Cardiac septum (tissue), 1 donor: ENCODE data around the gene MRPL17. TPM values are rescaled to one million over a fixed set of nuclear protein-coding genes. Genes with fewer than 3 reads are reported as not detected.

Experiments used
- DNase-seq: peaks from one replicate; pipeline ENCODE4 v3.0.0-alpha.2; 2020; ENCODE audit warnings: low spot score
- intact Hi-C: fragments of 100-400 bp; cut with DNase I; formaldehyde crosslinking; loops from one replicate; pipeline ENCODE4 v1.14.0; 2022
- total RNA-seq: library from RNA; stranded (reverse); fragmentation: NEBNext Ultra II Directional; extraction: Animal tissue kit (Norgen Biotek cat#: 25700); gene quantifications from one replicate; pipeline ENCODE4 v1.2.1, GENCODE V29; 2021
- donor health status: DM: no; HTN: no; CAD: no.

The MRPL17 gene
- total RNA-seq, 1 donor from 2014 or later: 39.5 TPM

DNA sequence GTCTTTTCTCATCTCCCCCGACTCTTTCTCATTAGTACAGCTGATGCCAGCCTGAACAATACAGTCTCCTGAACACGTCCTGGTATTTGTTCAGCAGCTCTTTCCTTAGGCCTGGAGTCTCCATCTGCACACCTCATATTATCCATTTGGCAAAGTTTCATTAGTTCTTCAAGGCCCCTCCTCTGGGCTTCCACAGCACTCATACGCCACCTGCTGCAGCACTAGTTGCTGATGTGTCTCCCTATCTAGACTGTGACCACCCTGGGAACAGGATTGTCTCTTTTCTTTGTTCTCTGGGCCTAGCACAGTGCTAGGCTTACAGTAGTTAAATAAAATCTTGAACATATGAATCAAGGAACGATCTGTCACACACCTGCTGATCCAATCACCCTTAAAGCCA lies 44.7 kb downstream of the MRPL17 start:
- DNase-seq: no peak
- intact Hi-C loops: no loop called here

DNA sequence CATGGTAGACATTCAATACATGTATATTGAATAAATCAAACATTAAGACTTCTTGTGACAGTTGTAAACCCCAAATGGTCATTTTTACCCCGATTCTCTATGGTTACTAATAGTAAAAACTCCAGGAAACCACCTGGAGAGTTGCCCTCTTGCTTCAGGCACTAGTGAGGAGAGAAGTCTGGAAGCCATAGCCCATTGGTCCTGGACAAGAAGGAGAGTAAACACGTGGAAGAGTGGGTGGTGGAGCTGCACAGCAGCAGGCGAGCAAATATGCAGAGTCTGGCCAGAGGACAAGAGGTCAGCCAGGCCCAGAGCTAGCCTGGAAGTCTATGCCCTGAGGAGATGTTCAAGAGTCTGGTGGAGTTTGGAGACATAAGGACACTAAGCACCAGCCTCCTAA lies 45.3 kb downstream of the MRPL17 start:
- intact Hi-C loops: no loop called here
- peak; percentile 80 for DNase-seq

DNA sequence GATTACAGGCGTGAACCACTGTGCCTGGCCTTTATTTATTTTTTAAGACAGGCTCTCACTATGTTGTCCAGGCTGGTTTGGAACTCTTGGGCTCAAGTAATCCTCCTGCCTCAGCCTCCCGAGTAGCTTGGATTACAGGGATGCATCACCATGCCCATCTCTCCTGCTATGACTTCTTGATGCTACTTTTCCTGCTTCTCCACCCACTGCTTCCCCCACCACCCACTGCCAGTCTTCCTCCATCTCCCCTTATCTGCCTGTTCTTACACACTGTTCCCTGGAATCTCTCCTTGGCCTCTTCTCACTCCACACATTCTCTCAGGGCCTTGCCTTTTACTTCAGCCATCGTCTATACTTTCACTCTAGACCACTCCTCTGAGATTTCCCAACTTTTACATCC lies 46.7 kb downstream of the MRPL17 start:
- intact Hi-C loops: no loop called here
- DNase-seq: peak; percentile 35

DNA sequence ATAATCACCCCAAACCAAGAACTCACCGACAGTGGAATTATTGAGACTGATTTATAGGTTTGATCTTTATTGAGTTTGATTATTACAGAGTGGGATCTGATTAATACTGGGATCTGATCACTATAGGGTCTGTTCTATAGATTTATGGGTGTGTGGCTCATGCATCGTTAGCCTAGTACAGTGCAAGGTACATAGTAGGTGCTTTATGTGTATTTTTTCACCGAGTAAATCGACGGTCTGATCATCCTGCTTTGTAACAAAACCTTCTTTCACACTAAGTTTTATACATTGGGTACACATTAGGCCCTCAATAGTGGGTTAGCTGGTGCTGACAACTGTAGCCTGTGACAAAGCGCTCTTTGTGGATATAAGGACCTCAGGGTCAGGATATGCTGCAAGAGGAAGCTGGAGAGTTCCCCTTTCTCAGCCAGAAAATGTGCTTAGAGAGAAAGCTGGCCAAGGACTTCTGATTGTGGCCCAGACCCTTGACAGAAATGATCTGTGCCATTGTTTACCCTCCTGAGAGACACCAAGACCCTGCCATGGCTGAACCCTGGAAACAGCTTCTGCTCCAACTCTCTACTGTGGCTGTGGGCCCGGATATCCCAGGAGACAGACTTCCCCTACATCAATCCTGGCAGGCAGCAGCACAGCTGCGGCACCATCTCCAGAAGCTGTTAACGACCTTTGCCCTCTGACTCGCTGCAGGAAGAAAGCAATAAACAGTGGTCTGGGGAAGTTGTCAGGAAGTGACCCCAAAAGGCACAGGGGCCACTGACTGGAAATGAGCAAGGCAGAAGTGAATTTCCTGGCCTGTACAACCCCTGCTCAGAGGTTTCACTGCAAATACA lies 47.8 kb downstream of the MRPL17 start:
- intact Hi-C loops: no loop called here
- peak; percentile 82 for DNase-seq

DNA sequence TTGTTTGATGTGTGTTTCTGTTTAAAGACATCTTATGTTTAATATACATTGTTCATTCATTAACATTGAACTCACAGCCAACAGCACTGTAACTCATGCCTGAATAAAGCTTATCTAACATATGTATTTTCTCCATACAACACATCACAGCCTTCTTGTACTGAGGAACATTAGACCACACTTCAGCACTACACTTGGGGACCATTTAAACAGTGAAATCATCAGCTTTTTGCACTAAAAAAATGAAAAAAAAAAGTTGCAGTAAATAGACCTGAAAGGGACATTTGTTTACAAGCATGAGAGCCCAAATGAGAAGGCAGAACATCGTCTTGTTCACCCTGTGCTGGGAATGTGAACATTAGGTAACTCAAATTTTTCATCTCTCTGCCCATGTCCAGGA lies 48.6 kb downstream of the MRPL17 start:
- DNase-seq: no peak
- intact Hi-C loops: no loop called here

DNA sequence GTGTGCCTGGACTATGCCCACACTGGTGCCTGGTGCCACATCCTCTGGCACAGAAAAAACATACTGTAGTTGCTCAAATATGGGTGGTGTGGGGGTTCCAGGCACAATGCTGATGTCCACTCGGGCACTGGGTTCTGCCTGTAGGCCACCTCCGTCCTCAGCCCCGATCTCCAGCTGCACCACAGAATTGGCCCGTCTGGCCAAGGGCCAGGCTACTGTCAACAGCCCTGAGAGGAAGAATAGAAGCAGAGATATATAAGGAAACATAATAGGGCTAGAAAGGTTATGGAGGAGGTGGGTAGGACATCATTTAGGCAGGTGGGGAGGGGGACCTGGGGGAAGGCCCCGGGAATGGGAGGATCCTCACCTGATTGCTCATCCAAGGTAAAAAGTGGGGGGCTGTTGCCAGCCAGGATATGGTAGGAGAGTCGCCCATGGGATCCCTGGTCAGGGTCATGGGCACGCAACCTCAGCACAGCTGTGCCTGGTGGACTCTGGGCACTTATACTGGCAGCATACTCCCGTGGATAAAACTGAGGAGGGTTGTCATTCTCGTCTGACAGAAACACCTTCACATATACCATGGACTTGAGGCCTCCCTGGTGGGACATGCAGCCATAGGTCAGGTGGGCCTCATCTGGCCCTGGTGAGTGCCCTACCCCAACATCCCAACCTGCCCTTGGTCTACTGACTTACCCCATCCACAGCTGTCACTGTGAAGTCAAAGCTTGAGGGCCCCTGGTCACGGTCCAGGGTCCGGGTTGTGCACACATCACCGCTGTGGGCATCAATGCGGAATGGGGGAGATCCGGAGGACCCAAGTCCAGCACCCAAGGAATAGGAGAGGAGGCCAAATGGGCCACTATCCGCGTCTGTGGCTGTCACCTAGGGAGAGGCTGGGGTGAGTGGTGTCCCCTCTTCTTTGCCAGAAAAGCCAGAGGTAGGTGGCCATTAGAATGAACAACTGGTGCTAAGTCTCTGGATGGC lies 49.4 kb downstream of the MRPL17 start:
- DNase-seq: peak; percentile 83

DNA sequence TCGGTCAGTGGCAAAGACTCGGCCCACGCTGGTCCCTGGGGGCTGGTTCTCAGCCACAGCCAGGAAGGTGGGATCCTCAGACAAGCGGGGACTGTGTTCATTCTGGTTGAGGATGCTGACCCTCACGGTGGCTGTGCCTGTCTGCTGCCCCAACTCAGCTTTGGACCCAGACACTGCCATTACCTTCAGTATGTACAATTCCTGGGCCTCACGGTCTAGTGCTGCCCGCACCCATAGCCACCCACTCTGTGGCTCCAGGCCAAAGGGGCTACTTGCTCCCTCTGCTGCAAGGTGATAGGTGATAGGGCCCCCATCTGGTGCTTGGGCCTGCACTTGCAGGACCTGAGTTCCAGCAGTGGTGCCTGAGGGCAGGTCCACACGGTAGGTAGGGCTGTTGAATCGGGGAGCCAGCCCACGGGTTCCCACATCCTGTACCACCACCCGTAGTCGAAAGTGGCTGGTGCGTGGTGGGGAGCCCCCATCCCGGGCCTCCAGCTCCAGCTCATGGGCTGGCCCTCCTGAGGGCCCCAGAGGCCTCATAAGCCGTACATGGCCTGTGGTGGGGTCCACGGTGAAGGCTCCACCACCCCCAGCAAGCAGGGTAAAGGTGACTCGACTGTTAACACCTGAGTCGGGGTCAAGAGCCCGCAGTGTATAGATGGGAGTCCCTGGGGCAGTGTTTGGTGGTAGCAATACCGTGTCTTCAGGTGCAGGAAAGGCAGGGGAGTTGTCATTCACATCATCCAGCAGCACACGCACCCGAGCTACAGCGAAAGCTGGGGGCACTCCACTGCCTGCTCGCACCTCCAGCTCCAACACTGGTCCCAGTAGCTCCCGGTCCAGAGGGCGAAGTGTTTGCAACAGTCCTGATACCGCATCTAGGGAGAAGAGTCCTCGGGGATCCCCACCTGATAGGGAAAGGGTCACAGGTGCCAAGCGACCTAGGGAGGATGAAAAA lies 50.7 kb downstream of the MRPL17 start:
- intact Hi-C loops: no loop called here
- DNase-seq: peak; percentile 43

More for the DNA sequence above, 49.4 kb downstream of the MRPL17 start:
- intact Hi-C loops: no loop called here

DNA sequence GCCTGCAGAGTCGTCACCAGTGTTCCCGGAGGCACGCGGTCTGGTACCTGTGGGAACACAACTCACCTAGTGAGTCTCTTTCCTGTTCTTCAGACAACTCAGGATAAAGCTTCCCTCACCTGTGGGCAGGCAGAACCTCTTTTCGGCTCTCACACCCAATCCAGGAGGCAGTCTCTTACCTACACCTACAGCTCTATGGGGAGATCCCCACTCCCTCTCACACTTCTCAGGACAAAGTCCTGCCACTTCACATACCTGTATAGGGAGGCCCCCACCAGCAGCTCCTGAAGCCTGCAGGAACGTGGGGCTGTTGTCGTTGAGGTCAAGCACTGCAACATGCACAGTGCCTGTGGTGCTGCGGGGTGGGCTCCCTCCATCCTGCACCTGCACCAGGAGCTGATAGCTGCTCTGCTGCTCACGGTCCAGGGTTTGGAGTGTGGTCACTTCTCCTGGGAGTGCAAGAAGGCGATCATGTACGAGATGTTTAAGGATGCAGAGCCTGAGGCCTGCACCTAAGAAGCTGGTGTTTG lies 51.7 kb downstream of the MRPL17 start:
- DNase-seq: peak; percentile 50
- intact Hi-C loops: no loop called here

DNA sequence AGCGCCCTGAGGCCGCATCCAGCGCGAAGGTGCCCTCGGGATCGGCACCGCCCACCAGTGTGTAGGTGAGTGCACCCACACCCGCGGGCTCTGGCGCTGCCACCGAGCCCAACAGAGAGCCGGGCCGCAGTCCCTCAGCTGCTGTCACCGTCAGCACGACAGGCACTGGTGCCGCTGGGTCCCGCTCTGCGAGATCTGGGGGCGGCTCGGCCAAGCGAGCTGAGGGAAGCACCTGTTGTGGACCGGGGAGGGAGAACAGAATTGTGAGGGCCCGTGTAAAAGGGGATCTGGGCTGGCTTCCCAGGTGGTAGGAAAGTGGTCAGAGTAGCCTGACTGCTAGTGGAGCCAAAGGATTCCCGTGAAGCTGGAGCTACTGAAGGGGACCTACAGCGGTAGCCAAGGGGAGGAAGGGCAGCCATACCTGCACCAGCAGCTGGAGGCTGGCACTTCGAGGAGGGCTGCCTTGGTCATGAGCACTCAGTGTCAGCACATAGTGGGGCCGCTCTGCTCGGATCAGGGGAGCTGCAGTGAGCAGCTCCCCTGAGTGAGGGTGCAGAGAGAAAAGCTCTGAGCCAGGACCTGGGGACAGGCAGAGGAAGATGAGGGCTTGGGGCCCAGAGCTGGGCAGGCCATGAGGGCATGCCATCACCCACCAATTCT lies 52.4 kb downstream of the MRPL17 start:
- intact Hi-C loops: no loop called here
- peak; percentile 71 for DNase-seq

Other genes with a start within 250 kb of the MRPL17 start
- gene HPX, start 242.4 kb downstream of the MRPL17 start, total RNA-seq: 0.27 TPM
- gene TRIM3, start 209.4 kb downstream of the MRPL17 start, total RNA-seq: 11.7 TPM
- gene ARFIP2, start 202.0 kb downstream of the MRPL17 start, total RNA-seq: 20.1 TPM
- 21.7 TPM for gene TIMM10B, start 201.8 kb downstream of the MRPL17 start, total RNA-seq
- gene DNHD1, start 186.1 kb downstream of the MRPL17 start, total RNA-seq: 8.2 TPM
- gene RRP8, start 79.7 kb downstream of the MRPL17 start, total RNA-seq: 21.3 TPM
- 229 TPM for gene ILK, start 79.6 kb downstream of the MRPL17 start, total RNA-seq
- 126 TPM for gene TAF10, start 71.1 kb downstream of the MRPL17 start, total RNA-seq
- 72.0 TPM for gene TPP1, start 63.9 kb downstream of the MRPL17 start, total RNA-seq
- gene DCHS1, start 27.5 kb downstream of the MRPL17 start, total RNA-seq: 9.2 TPM
- not detected for gene OR2AG2, start 88.6 kb upstream of the MRPL17 start, total RNA-seq
- not detected for gene OR2AG1, start 99.7 kb upstream of the MRPL17 start, total RNA-seq
- gene OR6A2, start 116.3 kb upstream of the MRPL17 start, total RNA-seq: not detected
- gene OR10A5, start 162.3 kb upstream of the MRPL17 start, total RNA-seq: not detected
- gene OR10A2, start 179.7 kb upstream of the MRPL17 start, total RNA-seq: not detected
- not detected for gene OR10A4, start 193.3 kb upstream of the MRPL17 start, total RNA-seq
- gene OR2D2, start 209.2 kb upstream of the MRPL17 start, total RNA-seq: not detected
- not detected for gene OR2D3, start 237.7 kb upstream of the MRPL17 start, total RNA-seq
- gene ZNF215, start 243.1 kb upstream of the MRPL17 start, total RNA-seq: 0.24 TPM